ENCODE results near the gene PHEX. TPM values are rescaled to one million over a fixed set of nuclear protein-coding genes. Genes with fewer than 3 reads are reported as not detected.
"Not testable (repeated sequence)": the region's sequence is repeated elsewhere in the genome, so short reads cannot be mapped to it uniquely, and the experiment has no call there.

The PHEX gene
- total RNA-seq, 1 donor from 2014 or later, result 1.5 TPM

DNA sequence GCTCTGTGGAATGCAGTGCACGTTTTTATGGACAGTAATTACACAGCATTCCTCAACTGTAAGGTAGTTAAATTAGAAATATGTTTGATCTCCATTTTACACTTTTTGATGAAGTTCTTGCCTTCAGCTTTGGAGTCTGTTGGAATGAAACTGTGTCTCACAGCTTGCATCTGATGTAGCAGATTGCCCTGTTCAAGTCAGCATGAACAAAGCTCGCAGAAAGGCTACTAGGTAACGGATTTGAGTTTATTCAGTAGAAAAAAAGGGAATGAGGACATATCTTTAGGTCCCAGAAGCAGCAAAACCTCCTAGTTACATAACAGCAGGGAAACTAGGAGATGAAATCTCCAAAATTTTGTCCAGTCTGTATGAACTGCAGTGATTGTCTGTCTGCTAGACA, 216.3 kb downstream of the PHEX start:
- DNase-seq, result no peak

DNA sequence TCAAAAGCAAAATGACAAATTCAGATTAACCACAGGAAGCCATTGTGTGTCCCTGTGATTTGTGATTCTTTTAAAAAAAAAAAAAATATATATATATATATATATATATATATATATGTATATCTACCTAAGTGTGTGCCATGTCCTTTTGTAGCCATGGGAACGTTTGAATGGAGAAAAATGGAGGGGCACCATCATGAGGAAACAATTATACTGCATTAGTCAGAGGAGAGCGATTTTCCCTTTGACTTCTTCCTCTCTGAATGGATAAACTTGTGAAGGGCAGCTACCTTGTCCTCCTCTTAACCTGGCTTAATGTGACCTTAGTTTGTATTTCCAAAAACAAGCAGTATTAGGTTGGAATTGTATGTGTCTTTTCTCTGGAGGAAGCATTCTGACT, 217.2 kb downstream of the PHEX start:
- no peak for DNase-seq

DNA sequence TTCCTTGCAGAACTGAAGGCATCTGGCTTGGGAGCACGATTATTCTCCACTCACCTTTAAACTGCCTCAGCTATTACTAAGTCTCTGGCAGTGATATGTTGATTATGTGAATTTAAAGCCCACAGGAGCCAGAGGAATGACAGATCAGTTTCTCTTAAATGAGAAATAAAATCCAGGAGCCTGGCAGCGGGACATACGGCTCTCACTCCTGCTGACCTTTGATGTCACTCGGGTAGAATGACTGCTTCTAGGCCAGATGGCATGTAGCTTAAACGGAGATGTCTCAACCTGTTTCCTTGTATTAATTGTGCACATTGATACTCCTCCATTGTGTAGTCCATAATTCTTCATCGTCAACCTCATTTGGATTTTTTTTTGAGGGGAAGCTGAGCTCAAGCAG, 236.6 kb downstream of the PHEX start:
- no peak for DNase-seq

DNA sequence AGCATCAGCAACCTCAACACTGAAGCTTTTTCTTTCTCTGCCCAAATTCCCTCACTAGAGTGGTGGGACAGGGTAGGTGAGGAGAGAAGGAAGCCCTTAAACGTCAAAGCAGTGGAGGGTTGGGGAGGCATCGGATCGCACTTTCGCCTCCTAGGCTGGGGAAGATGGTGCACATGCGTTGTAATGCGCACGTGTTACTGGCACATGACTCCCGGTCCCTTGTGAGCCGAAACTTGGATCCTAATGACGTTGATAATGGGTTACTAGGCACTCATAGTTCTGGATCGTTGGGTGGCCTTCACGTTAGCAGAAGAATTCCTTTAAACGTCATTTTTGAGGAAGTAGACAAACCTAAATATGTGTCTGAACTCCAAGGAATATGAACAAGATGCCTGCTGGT, 240.5 kb downstream of the PHEX start, which contains the start of gene CBLL2:
Gene CBLL2 (plus strand): TSS at position 301 of the 400 bp plus-strand sequence. CDS start 79 bp downstream, at position 380.
- no peak for DNase-seq

DNA sequence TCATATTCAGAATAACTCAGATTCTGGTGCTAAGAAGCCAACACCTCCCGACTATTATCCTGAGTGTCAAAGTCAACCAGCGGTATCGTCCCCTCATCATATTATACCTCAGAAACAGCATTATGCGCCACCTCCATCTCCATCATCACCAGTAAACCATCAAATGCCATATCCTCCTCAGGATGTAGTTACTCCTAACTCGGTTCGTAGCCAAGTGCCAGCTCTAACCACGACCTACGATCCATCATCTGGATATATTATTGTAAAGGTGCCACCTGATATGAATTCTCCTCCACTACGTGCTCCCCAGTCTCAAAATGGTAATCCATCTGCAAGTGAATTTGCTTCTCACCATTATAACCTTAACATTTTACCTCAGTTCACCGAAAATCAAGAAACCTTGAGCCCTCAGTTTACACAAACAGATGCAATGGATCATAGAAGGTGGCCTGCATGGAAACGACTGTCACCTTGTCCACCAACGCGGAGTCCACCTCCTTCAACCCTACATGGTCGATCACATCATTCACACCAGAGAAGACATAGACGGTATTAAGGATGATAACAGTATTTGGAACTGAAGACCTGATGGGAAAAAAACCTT, 241.7 kb downstream of the PHEX start:
- DNase-seq, result no peak

DNA sequence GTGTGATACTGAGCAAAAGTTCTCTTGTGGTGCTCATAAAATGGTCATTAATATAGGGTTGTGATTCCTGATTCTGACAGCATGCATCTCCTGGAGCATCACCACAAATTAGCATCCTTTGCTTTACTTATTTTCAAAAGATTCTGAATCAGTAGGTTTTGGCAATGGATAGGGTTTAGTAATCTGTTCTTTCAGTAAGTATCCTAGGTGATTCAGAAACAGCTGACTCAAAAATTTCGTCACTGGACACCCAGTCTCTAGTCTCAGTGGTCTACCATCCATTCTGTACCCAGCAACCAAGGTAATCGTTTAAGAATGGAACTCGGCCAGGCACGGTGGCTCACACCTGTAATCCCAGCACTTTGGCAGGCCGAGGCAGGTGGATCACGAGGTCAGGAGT, 244.7 kb downstream of the PHEX start:
- DNase-seq, result no peak

DNA sequence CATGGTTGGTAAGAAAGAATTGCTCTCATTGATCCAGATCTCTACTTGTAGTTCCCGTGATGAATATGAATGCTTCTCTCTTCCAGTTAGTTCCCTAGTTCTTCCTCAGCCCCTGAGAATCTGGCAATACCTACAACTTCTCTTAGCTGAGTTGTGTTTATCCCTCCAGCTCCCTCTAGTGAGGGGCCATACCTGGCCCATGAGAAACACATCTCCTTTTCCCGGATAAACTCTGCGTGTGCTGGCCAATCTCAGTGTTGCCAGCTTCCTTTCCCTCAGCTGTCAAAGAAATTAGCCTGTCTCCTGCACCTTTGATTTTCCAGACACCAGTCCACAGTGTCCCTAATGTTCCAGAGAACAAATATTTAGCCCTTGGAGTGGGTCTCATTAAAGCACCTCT, 246.2 kb downstream of the PHEX start:
- DNase-seq, result no peak

DNA sequence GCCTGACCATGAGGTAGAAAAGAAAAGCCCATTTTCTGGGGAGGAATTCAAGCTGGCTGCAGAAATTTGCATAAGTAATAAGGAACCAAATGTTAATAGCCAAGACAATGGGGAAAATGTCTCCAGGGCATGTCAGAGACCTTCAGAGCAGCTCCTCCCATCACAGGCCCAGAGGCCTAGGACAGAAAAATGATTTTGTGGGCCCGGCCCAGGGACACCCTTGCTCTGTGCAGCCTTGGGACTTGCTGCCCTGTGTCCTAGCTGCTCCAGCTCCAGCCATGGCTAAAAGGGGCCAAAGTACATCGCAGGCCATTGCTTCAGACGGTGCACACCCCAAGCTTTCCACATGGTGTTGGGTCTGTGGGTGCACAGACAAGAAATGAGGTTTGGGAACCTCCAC, 257.1 kb downstream of the PHEX start:
- not testable (repeated sequence) for DNase-seq

DNA sequence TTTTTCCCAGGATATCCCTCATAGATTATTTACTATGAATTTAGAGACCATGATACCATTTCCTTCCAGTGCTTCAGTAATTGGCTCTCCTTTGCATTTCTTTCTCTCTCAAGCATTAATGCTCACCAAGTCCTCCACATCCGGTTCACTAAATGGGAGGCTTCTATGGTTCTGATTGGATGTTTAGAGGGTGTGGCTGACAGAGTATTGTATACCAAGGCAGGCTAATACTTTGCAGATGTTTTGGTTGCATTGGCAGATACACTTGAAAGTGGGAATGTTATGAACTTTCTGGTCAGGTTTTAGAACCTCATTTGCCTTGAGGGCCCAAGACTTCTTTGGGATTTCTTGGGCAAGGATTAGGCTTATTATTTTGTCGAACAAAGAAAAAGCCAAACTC, 264.7 kb downstream of the PHEX start:
- no peak for DNase-seq

DNA sequence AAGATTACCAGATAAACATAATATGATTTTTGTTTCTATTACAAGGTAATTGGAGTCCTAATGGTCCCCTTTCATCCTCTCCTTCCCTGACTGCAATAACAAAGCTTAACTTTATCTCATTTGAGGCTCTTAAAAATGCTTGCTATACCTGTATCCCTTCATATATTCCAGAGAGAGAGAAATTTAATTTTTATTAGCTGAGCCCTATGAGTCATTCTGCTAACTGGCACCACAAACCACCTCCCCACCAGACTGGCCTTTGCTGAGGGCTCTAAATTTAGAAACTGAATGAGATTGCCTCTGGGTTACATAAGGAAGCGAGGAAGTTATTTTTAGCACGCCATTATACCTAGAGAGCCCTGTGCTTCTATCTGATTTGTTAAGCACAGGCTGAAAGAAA, 268.0 kb downstream of the PHEX start:
- DNase-seq, result no peak

Other genes starting within 250 kb of the PHEX start
- gene MBTPS2, start 192.7 kb upstream of the PHEX start, total RNA-seq, result 11.5 TPM
- gene YY2, start 176.3 kb upstream of the PHEX start, total RNA-seq, result 2.5 TPM
- 49.7 TPM for gene SMS, start 91.6 kb upstream of the PHEX start, total RNA-seq
- not detected for gene CBLL2, start 240.6 kb downstream of the PHEX start, total RNA-seq